ENCODE results near the gene LTA.
A peak's percentile ranks its signal among the peaks of the same experiment; 100 is the strongest.

Gene LTA

GRCh38 chr6:31574106-31575061 lies 2.3 kb downstream of the LTA start:
- DNase-seq: no peak

- DNase-seq: no peak
Measured at GRCh38 chr6:31575335-31575901, 3.3 kb downstream of the LTA start, which contains the start of gene TNF. TNF (plus strand) TSS chr6:31575565; CDS start chr6:31575742, 177 bp downstream.

GRCh38 chr6:31575952-31576685 lies 4.0 kb downstream of the LTA start:
- no peak for DNase-seq

GRCh38 chr6:31576897-31577578 lies 4.9 kb downstream of the LTA start:
- DNase-seq: no peak

GRCh38 chr6:31577579-31577966 lies 5.5 kb downstream of the LTA start:
- DNase-seq: no peak

- no peak for DNase-seq
Measured at GRCh38 chr6:31578184-31579118, 6.4 kb downstream of the LTA start.

GRCh38 chr6:31579119-31579505 lies 7.0 kb downstream of the LTA start:
- no peak for DNase-seq

GRCh38 chr6:31579546-31580437 lies 7.7 kb downstream of the LTA start:
- DNase-seq: no peak

- no peak for DNase-seq
Measured at GRCh38 chr6:31580438-31580740, 8.3 kb downstream of the LTA start.

- DNase-seq: peak; percentile 27
Measured at GRCh38 chr6:31580807-31581433, 8.8 kb downstream of the LTA start.

- DNase-seq: no peak
Measured at GRCh38 chr6:31581434-31582229, 9.5 kb downstream of the LTA start.

GRCh38 chr6:31582230-31582643 lies 10.1 kb downstream of the LTA start, which contains the start of gene LTB:
LTB (minus strand) TSS chr6:31582424; CDS start chr6:31582417, 7 bp downstream.
- DNase-seq: no peak

GRCh38 chr6:31585491-31585890 lies 13.4 kb downstream of the LTA start:
- no peak for DNase-seq

GRCh38 chr6:31586008-31586407 lies 13.9 kb downstream of the LTA start, which contains the start of gene LST1:
LST1 (plus strand) TSS chr6:31586277; CDS start chr6:31587300, 1,023 bp downstream.
- DNase-seq: no peak

- no peak for DNase-seq
Measured at GRCh38 chr6:31586599-31587281, 14.7 kb downstream of the LTA start.

- no peak for DNase-seq
Measured at GRCh38 chr6:31587791-31588777, 16.0 kb downstream of the LTA start.

All from NCI-H1092 (cell line).